Neural cell (in vitro differentiated cells): ENCODE results near the gene IL12B. TPM values are rescaled to one million over a fixed set of nuclear protein-coding genes. Genes with fewer than 3 reads are reported as not detected.

Source experiments
- H2AFZ ChIP-seq: fragments of 200-600, 300-800 bp; sonication (generic), shearing (Covaris generic); 2 replicates; pipeline ENCODE4 v1.6.0; 2014; ENCODE audit warnings: low read depth, mild to moderate bottlenecking, antibody characterized with exemption, low read length, moderate library complexity
- H3F3A ChIP-seq: fragments of 200-600 bp; shearing (Covaris generic); 2 replicates; pipeline ENCODE4 v1.6.1; 2016; ENCODE audit warnings: mild to moderate bottlenecking, moderate library complexity, mixed read lengths, antibody characterized with exemption, low read length; ENCODE audit not compliant: insufficient read depth, poor library complexity, severe bottlenecking
- H3K27ac ChIP-seq: fragments of 200-600, 300-800 bp; sonication (generic), shearing (Covaris generic); 2 replicates; pipeline ENCODE4 v1.5.1; 2014; ENCODE audit warnings: mild to moderate bottlenecking, low read length, moderate library complexity
- H3K27me3 ChIP-seq: fragments of 300-800, 200-600 bp; sonication (generic), shearing (Covaris generic); 2 replicates; pipeline ENCODE4 v1.6.0; 2014; ENCODE audit warnings: mild to moderate bottlenecking, low read depth, low read length, moderate library complexity; ENCODE audit not compliant: insufficient read depth
- H3K36me3 ChIP-seq: fragments of 300-800, 200-600 bp; sonication (generic), shearing (Covaris generic); 2 replicates; pipeline ENCODE4 v1.5.1; 2014; ENCODE audit warnings: mild to moderate bottlenecking, antibody characterized with exemption, low read length, moderate library complexity; ENCODE audit not compliant: insufficient read depth
- H3K4me2 ChIP-seq: fragments of 300-800, 200-600 bp; sonication (generic), shearing (Covaris generic); 2 replicates; pipeline ENCODE4 v1.6.0; 2014; ENCODE audit warnings: mild to moderate bottlenecking, low read length
- H3K4me3 ChIP-seq: fragments of 300-800, 200-600 bp; sonication (generic), shearing (Covaris generic); 2 replicates; pipeline ENCODE4 v1.5.1; 2014; ENCODE audit warnings: mild to moderate bottlenecking, low read length, moderate library complexity
- H3K79me2 ChIP-seq: fragments of 200-600 bp; shearing (Covaris generic); replicated peaks from 2 replicates; pipeline ENCODE4 v1.6.0; 2014; ENCODE audit warnings: mild to moderate bottlenecking, low read length, moderate library complexity; ENCODE audit not compliant: insufficient read depth
- H3K9ac ChIP-seq: fragments of 300-800, 200-600 bp; sonication (generic), shearing (Covaris generic); 2 replicates; pipeline ENCODE4 v1.6.1; 2016; ENCODE audit warnings: mild to moderate bottlenecking, low read length, mixed read lengths
- H3K9me2 ChIP-seq: fragments of 200-600 bp; shearing (Covaris generic); 2 replicates; pipeline ENCODE4 v1.6.1; 2016; ENCODE audit warnings: mild to moderate bottlenecking, low read length, mixed read lengths; ENCODE audit not compliant: insufficient read depth
- H3K9me3 ChIP-seq: fragments of 200-600, 300-800 bp; sonication (generic), shearing (Covaris generic); 2 replicates; pipeline ENCODE4 v1.6.1; 2016; ENCODE audit warnings: mild to moderate bottlenecking, mixed run types, low read length, moderate library complexity, mixed read lengths
- H4K20me1 ChIP-seq: fragments of 200-600 bp; shearing (Covaris generic); 2 replicates; pipeline ENCODE4 v1.6.1; 2016; ENCODE audit warnings: mild to moderate bottlenecking, mixed run types; ENCODE audit not compliant: insufficient read depth
- CTCF ChIP-seq: fragments of 450-650 bp; IDR thresholded peaks from 2 replicates; pipeline ENCODE4 v1.5.1; 2014; ENCODE audit warnings: antibody characterized with exemption, mild to moderate bottlenecking, moderate library complexity; ENCODE audit not compliant: poor library complexity, severe bottlenecking
- EP300 ChIP-seq: fragments of 450-650 bp; conservative IDR thresholded peaks from 2 replicates; pipeline ENCODE4 v1.6.1; 2014; ENCODE audit warnings: antibody characterized with exemption, mild to moderate bottlenecking, moderate library complexity; ENCODE audit not compliant: poor library complexity, severe bottlenecking
- EZH2 ChIP-seq: fragments of 200-600, 300-800 bp; shearing (Covaris generic), sonication (generic); IDR thresholded peaks from 2 replicates; pipeline ENCODE4 v1.6.1; 2014; ENCODE audit warnings: antibody characterized with exemption, low read length, borderline replicate concordance, mild to moderate bottlenecking; ENCODE audit not compliant: insufficient read depth, poor library complexity, severe bottlenecking
- MXI1 ChIP-seq: fragments of 450-650 bp; conservative IDR thresholded peaks from 2 replicates; pipeline ENCODE4 v1.6.1; 2014; ENCODE audit warnings: antibody characterized with exemption, mild to moderate bottlenecking; ENCODE audit not compliant: poor library complexity, severe bottlenecking
- POLR2AphosphoS5 ChIP-seq: IDR thresholded peaks from 2 replicates; pipeline ENCODE4 v1.6.1; 2012
- RAD21 ChIP-seq: fragments of 450-650 bp; conservative IDR thresholded peaks from 2 replicates; pipeline ENCODE4 v1.6.1; 2014; ENCODE audit warnings: antibody characterized with exemption, mild to moderate bottlenecking, moderate library complexity
- REST ChIP-seq: IDR thresholded peaks from 2 replicates; pipeline ENCODE4 v1.6.1; 2012; ENCODE audit warnings: borderline replicate concordance
- SMC3 ChIP-seq: fragments of 450-650 bp; conservative IDR thresholded peaks from 2 replicates; pipeline ENCODE4 v1.6.1; 2014; ENCODE audit warnings: antibody characterized with exemption, mild to moderate bottlenecking, moderate library complexity; ENCODE audit not compliant: poor library complexity
- TAF1 ChIP-seq: IDR thresholded peaks from 2 replicates; pipeline ENCODE4 v1.6.1; 2012; ENCODE audit warnings: low read depth
- polyA plus RNA-seq: library from polyadenylated mRNA; depleted of rRNA; stranded (reverse); fragments of >200 nt; gene quantifications from 2 replicates; pipeline ENCODE4 v1.2.3, GENCODE V29; 2014

The IL12B gene
- polyA plus RNA-seq, 1 donor from 2014 or later = not detected

GRCh38 chr5:159339460-159339859 is 9.2 kb upstream of the IL12B start:
- TF ChIP-seq TAF1 = no peak
- TF ChIP-seq EP300 = no peak
- TF ChIP-seq SMC3 = no peak
- TF ChIP-seq MXI1 = no peak
- no peak for TF ChIP-seq REST
- no peak for TF ChIP-seq POLR2AphosphoS5
- no peak for TF ChIP-seq RAD21
- TF ChIP-seq CTCF = no peak
- no peak for TF ChIP-seq EZH2
- no peaks in the 10 kb centered on the region for H4K20me1 ChIP-seq
- no peak overlapping the region for H3K4me3 ChIP-seq

GRCh38 chr5:159338118-159338517 is 7.8 kb upstream of the IL12B start:
- Histone ChIP-seq H3K27ac (no peak overlapping the region), H3K9me2 (no peaks in the 10 kb centered on the region), H3K27me3 (no peaks in the 10 kb centered on the region), H3K4me3 (no peak overlapping the region), H3K79me2 (no peaks in the 10 kb centered on the region), H3K9ac (no peak overlapping the region), H2AFZ (no peak overlapping the region), H3F3A (no peaks in the 10 kb centered on the region), H3K4me2 (no peak overlapping the region), H4K20me1 (no peaks in the 10 kb centered on the region), H3K36me3 (no peaks in the 10 kb centered on the region), H3K9me3 (no peaks in the 10 kb centered on the region)
- TF ChIP-seq POLR2AphosphoS5 (no peak), EZH2 (no peak), REST (no peak), SMC3 (no peak), RAD21 (no peak), MXI1 (no peak), CTCF (no peak), EP300 (no peak), TAF1 (no peak)

More at GRCh38 chr5:159339460-159339859, 9.2 kb upstream of the IL12B start:
- H3K9ac ChIP-seq = no peak overlapping the region
- H2AFZ ChIP-seq = no peak overlapping the region
- no peaks in the 10 kb centered on the region for H3K27me3 ChIP-seq
- H3F3A ChIP-seq = no peaks in the 10 kb centered on the region
- H3K9me3 ChIP-seq = no peaks in the 10 kb centered on the region
- no peaks in the 10 kb centered on the region for H3K9me2 ChIP-seq
- H3K4me2 ChIP-seq = no peak overlapping the region
- no peaks in the 10 kb centered on the region for H3K79me2 ChIP-seq
- no peak overlapping the region for H3K27ac ChIP-seq
- H3K36me3 ChIP-seq = no peaks in the 10 kb centered on the region
